ENCODE measurements around the gene EEIG1.

EEIG1 gene

DNA sequence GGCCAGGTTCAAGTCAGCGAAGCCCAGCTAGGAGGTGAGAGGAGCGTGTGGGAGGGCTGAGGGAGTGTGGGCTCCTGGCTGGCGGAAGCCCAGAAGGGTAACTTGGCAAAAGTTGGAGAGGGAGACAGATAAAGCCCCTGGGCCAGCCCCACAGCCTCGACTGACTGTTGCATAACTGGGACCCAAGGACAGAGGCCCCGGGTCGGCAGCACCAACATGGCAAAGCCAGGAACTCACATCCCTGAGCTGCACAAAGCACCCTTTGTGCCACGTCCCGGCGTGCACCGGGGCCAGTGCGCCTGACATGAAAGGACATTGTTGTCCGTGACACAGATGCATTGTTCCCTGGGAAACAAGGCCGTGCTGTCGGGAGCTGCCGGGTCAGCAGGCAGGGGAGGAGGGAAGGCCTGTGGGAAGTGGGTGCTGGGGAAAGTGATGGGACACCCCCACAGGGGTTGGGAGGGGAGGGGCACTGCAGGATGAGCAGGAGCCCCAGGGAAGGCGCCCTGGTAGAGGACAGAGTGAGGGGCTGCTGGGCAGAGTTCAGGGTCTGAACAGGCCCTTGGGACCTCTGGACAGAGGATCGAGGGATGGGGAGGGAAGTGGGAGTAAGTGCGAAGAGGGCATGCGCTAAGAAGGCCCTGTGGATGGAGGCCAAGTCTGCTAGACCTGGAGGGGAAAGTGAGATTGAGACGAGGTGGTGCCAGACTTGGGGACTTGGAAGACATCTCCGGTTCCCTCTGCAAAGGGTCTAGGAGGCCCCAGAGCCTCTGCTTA lies 30.1 kb downstream of the EEIG1 start:
- TF ChIP-seq GATA1 (IDR thresholded peaks at IDR 0.05; ENCODE audit: low read depth, low read length), result no peak
- TF ChIP-seq POLR2A (IDR thresholded peaks at IDR 0.05; ENCODE audit: low read length), result no peak
- no peak for DNase-seq

- TF ChIP-seq GATA1 (IDR thresholded peaks at IDR 0.05; ENCODE audit: low read depth, low read length) (no peak), POLR2A (IDR thresholded peaks at IDR 0.05; ENCODE audit: low read length) (no peak)
- peak; percentile 72 to 76 for DNase-seq
These were observed 30.8 kb downstream of the EEIG1 start for GRCh38 chr9:127949827-127950512.

DNA sequence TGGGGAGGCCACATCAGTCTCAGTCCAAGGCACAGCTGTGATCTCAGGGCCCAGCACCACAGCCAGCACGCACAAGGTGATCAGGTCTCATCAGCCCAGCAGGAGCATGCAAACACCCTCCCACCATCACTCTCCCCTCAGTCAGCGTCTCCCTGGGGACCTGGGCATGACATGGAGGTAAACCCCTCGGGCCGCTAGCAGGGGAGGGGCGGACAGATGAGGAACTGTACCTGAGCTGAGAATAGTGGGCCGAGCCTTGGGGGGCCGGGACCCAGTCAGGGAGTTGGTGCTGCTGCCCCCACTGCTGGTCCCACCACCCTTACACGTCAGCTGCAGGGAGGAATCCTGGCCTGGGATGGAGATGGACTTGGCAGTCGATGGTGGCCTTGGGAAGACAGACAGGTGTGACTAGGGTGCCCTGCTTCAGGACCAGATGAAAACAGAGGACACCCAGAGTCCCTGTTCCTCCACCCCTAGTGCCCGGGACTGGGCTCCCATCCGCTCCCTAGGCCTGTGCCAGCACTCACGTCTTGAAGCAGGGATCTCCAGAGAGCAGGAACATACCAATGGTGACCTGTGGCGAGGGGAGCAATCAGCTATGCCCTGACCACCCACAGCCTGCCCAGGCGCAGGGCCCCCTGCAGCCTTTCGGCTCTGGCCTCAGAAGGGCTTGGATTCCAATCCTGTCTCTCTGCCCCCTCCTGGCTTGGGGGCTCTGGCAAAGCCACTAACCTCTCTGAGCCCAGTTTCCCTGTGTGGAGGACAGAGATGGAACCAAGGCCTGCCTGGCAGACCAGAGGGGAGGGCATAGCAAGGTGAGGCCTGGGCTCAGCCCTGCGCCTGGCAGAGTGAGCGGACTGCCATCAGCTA lies 32.7 kb downstream of the EEIG1 start:
- no peak for TF ChIP-seq POLR2A (IDR thresholded peaks at IDR 0.05; ENCODE audit: low read length)
- no peak for TF ChIP-seq GATA1 (IDR thresholded peaks at IDR 0.05; ENCODE audit: low read depth, low read length)
- no peak for DNase-seq

- TF ChIP-seq GATA1 (IDR thresholded peaks at IDR 0.05; ENCODE audit: low read depth, low read length), result no peak
- TF ChIP-seq POLR2A (IDR thresholded peaks at IDR 0.05; ENCODE audit: low read length), result no peak
These were observed 34.1 kb downstream of the EEIG1 start for GRCh38 chr9:127946728-127947127.

DNA sequence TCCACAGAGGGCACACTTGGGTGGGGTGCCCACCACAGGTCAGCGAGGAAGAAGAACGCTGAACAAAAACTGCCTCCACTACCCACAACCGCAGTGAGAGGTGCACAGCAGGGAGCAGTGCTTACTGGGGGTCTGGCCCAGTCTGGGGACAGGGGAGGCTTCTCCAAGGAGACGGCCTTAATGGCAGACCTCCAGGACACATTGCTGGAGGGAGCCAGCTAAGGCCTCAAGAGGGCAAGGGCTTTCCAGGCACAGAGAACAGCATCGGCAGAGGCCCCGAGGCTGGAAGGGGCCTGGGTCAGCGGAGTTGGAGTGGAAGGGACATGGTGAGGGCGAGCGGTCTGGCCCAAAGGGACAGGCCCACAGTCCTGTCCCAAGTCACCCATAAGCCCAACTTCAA lies 34.8 kb downstream of the EEIG1 start:
- TF ChIP-seq GATA1 (IDR thresholded peaks at IDR 0.05; ENCODE audit: low read depth, low read length) (no peak), POLR2A (IDR thresholded peaks at IDR 0.05; ENCODE audit: low read length) (no peak)
- DNase-seq, result no peak

More at GRCh38 chr9:127946728-127947127, 34.1 kb downstream of the EEIG1 start:
- DNase-seq, result peak; percentile 16 to 39

DNA sequence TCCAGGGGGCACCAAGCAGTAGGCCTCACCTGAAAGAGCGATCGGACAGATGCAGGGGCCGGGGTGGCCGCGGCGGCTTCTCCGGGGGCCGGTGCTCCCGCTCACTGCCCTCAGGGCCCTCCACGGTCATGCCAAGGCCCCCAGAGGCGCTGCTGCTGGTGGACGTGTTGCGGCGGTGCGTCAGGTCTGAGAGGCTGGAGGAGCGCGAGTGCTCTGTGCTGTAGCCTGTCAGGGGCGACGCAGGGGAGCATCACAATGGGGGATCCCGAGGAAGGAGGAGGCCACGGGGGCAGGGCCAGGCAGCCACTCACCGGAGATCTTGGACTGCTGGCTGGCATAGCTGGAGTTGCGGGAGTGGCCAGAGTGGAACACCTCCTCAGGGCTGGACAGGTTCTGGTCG lies 35.5 kb downstream of the EEIG1 start:
- TF ChIP-seq GATA1 (IDR thresholded peaks at IDR 0.05; ENCODE audit: low read depth, low read length), result no peak
- no peak for TF ChIP-seq POLR2A (IDR thresholded peaks at IDR 0.05; ENCODE audit: low read length)
- no peak for DNase-seq

DNA sequence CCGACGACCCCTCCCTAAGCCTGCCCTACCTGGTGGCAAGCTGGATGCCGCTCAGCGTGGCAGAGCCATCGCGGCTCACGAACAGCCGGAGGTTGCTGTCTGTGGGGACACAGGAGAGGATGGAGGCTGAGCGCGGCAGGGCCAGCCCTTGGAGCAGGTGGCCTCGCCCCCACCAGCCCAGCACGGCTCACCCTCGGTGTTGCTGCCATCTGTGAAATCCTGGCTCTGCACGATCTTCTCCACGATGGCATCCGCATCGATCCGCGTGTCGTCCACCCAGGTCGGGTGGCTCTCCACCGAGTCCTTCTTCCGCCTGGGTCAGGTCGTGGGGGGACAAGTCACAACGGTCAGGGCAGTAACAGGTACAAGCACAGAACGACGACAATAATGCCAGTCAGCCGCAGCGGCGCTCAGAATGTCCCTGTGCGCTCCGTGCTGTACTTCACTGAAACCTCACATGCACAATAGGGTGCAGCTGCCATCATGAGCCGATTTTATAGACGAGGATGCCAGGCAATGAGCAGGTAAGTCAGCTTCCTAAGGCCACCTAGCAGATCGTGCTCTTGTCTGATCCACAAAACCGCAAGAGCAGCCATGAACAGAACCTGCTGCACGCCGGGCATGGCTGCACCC lies 36.1 kb downstream of the EEIG1 start:
- no peak for TF ChIP-seq POLR2A (IDR thresholded peaks at IDR 0.05; ENCODE audit: low read length)
- TF ChIP-seq GATA1 (IDR thresholded peaks at IDR 0.05; ENCODE audit: low read depth, low read length), result no peak
- DNase-seq, result no peak

DNA sequence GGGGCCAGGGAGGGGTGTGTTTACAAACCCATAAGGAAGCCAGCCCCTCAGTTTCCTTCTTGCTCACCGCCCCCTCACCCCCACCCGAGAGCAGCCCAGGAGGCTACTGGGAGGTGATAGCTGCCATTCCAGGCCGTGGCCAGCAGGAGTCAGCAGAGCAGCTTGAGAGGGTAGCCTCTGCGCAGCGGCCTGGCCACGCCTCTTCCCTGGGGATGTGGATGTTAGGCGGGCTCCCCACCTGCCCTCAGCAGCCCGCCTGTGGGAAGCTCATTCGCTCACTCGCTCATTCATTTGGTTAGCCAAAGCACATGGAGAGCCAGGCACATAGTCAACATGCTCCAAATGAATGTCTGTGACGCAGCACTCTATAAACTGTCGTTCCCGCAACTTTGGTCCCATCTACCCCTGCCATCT lies 37.1 kb downstream of the EEIG1 start:
- TF ChIP-seq GATA1 (IDR thresholded peaks at IDR 0.05; ENCODE audit: low read depth, low read length), result no peak
- TF ChIP-seq POLR2A (IDR thresholded peaks at IDR 0.05; ENCODE audit: low read length), result no peak
- DNase-seq, result peak; percentile 79 to 88

- TF ChIP-seq GATA1 (IDR thresholded peaks at IDR 0.05; ENCODE audit: low read depth, low read length), result no peak
- TF ChIP-seq POLR2A (IDR thresholded peaks at IDR 0.05; ENCODE audit: low read length), result no peak
- no peak for DNase-seq
These were observed 37.7 kb downstream of the EEIG1 start for GRCh38 chr9:127943011-127943662.

DNA sequence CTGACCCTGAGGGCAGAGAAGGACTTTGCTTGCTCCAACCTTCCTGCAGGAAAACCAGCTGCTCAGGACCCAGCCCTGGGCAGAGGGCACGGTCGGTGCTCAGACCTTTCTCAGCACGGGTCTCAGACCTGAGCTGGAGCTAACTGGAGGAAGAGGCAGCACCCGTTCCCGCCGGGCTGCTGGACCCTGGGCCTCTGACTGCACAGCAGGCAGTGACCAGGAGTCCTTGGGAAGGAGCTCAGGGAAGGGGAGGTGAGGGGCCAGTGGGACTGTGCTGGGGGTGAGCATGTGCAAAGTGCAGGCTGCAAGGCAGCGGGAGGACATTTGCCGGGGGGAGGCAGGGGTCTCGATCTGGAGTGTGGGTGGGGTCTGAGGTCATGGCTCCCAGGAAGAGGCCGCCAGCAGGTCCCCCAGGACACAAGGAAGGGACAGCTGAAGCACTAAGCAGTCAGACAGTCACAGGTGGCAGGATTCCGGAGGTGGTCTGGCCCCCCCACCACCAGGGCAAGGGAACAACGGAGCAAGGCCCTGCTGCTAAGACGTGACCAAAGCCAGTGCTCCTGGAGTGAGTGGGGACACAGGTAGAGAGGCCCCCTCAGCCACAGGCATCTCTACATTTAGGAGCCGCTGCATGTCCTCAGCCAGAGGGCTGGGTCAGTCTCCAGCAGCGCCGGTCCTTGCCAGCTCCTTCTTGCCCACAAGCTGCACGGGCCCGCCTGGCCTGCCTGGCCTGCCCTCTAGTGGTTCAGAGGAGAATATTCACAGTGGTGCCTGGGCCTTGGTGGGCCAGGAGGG lies 38.4 kb downstream of the EEIG1 start:
- TF ChIP-seq GATA1 (IDR thresholded peaks at IDR 0.05; ENCODE audit: low read depth, low read length) (no peak), POLR2A (IDR thresholded peaks at IDR 0.05; ENCODE audit: low read length) (no peak)
- DNase-seq, result peak; percentile 84 to 89

GRCh38 chr9:127941961-127942215 lies 38.9 kb downstream of the EEIG1 start:
- peak in 1 of 2 experiments; percentile 28 for DNase-seq
- TF ChIP-seq POLR2A (IDR thresholded peaks at IDR 0.05; ENCODE audit: low read length), result no peak
- no peak for TF ChIP-seq GATA1 (IDR thresholded peaks at IDR 0.05; ENCODE audit: low read depth, low read length)

DNA sequence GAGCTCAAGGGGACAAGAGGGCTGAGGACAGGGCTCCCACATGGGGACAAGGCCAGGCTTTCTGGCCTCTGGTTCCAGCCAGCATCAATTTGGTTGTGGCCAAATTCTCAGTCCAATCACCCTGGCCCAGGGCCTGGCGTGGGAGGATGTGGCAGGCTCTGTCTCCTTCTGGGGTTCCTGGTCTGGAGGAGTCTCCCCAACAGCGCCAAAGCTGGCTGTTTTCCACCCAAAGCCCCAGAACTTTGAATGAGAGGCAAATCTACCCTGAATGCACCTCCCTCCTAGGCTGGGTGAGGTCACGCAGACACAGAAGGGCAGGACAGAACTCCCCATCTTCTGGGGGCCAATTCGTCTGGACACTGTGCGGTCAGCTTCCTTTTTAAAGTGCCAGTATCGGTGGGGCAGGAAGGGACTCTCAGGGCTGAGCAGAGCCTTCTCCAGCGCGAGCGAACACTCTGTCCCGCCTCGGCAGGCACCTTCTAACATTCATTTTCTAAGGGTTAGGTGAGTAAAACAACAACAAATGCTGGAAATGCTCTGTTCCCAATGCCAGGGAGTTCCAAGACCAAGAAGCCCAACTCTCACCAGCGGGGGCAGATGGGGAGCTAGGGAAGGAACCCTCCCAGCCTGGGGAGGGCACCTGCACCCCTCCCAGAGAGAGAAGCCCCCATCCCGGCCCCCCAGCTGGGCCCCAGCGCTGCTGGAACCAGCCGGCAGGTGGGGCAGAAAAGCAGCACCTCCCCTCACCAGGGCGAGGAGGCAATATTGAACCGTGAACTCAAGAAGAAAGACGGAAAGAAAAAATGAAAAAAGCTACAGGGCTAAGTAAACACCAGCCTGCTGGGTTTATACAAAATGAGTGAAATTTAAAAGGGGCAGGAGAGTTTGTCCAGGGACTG lies 39.5 kb downstream of the EEIG1 start:
- TF ChIP-seq POLR2A (IDR thresholded peaks at IDR 0.05; ENCODE audit: low read length), result no peak
- TF ChIP-seq GATA1 (IDR thresholded peaks at IDR 0.05; ENCODE audit: low read depth, low read length), result no peak
- DNase-seq, result peak; percentile 46 to 53

All from erythroblast (primary cell).